ENCODE measurements around the gene MORN5. TPM values are rescaled to one million over a fixed set of nuclear protein-coding genes. Genes with fewer than 3 reads are reported as not detected.
A peak's percentile ranks its signal among the peaks of the same experiment; 100 is the strongest.

Gene MORN5
- polyA plus RNA-seq, 3 donors from 2014 or later, result not detected

- no peak overlapping the region for H3K4me3 Mint-ChIP-seq
Observed at GRCh38 chr9:122193651-122194050, 33.9 kb downstream of the MORN5 start.

GRCh38 chr9:122195875-122196274 lies 36.2 kb downstream of the MORN5 start:
- Mint-ChIP-seq H3K27ac (no peak overlapping the region), H3K4me3 (no peak overlapping the region), H3K4me1 (no peaks in the 10 kb centered on the region), H3K36me3 (no peaks in the 10 kb centered on the region), H3K9me3 (no peaks in the 10 kb centered on the region), H3K27me3 (ENCODE audit: low read depth in 3 of 3) (peaks cover 0 to 5% (median 2%) of the 10 kb centered on the region in 3 donors)
- DNase-seq, result no peak

More at GRCh38 chr9:122193651-122194050, 33.9 kb downstream of the MORN5 start:
- Mint-ChIP-seq H3K36me3 (no peaks in the 10 kb centered on the region), H3K27me3 (ENCODE audit: low read depth in 3 of 3) (peaks cover 0 to 5% (median 0%) of the 10 kb centered on the region in 3 donors), H3K27ac (no peak overlapping the region), H3K4me1 (no peaks in the 10 kb centered on the region), H3K9me3 (no peaks in the 10 kb centered on the region)
- DNase-seq, result no peak

GRCh38 chr9:122197426-122197825 lies 37.7 kb downstream of the MORN5 start:
- no peak overlapping the region for H3K4me3 Mint-ChIP-seq
- H3K27ac Mint-ChIP-seq, result no peak overlapping the region
- H3K9me3 Mint-ChIP-seq, result no peaks in the 10 kb centered on the region
- H3K36me3 Mint-ChIP-seq, result no peaks in the 10 kb centered on the region
- H3K27me3 Mint-ChIP-seq (ENCODE audit: low read depth in 3 of 3), result peaks cover 0 to 3% (median 2%) of the 10 kb centered on the region in 3 donors
- no peak for DNase-seq
- H3K4me1 Mint-ChIP-seq, result no peaks in the 10 kb centered on the region

DNA sequence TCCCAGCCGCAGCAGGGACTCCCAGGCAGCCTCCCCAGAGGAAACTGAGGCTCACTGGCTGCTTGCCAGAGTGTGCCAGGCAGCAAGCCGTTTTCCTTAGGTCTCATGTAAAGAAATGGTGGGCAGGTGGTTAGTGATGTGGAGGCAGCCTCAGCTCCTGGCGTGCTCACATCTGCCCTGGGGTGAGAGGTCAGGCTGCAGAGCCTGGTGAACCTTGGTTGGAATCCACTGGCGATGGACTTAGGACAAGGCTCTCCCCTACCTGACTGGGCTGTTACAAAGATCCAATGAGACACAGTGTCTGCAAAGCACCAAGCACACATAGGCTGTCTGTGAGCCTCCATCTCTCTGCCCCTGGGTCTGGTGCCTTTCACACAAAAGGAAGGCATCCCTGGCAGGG lies 38.2 kb downstream of the MORN5 start:
- no peak for DNase-seq
- Mint-ChIP-seq H3K36me3 (no peaks in the 10 kb centered on the region), H3K4me3 (no peak overlapping the region), H3K4me1 (no peaks in the 10 kb centered on the region), H3K9me3 (no peaks in the 10 kb centered on the region), H3K27me3 (ENCODE audit: low read depth in 3 of 3) (peaks cover 0 to 2% (median 2%) of the 10 kb centered on the region in 3 donors), H3K27ac (no peak overlapping the region)

DNA sequence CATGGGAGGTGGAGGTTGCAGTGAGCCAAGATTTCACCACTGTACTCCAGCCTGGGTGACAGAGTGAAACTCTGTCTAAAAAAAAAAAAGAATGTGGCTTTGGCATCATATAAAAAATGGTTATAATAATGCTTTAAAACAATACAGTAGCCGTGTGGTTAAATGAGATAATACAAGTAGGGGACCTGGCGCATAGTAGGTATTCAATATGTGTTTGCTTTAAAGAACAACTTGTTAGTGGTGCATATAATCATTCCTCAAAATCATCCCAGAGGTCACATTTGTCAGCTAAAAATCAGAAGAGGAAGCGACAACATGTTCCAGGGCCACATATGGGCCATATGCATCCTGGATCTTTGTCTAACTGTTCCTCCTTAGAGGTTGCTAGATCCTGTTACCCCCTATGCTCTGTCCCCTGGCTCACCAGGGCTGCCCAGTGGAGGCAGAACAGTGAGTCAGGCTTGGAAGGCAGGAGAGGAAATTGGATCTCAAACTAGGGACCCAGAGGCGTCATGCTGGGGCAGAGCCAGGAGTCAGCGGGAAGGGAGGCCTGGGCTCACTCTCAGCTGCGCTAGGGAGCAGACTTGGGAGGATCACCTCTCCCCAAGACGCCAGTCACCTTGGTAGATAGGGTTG lies 41.4 kb downstream of the MORN5 start:
- Mint-ChIP-seq H3K4me3 (no peak overlapping the region), H3K36me3 (no peaks in the 10 kb centered on the region), H3K27me3 (ENCODE audit: low read depth in 3 of 3) (peaks cover 0 to 3% (median 2%) of the 10 kb centered on the region in 3 donors), H3K4me1 (no peaks in the 10 kb centered on the region), H3K27ac (no peak overlapping the region), H3K9me3 (no peaks in the 10 kb centered on the region)
- DNase-seq, result no peak

GRCh38 chr9:122201641-122202040 lies 41.9 kb downstream of the MORN5 start:
- no peak overlapping the region for H3K27ac Mint-ChIP-seq
- H3K9me3 Mint-ChIP-seq, result no peaks in the 10 kb centered on the region
- H3K36me3 Mint-ChIP-seq, result no peaks in the 10 kb centered on the region
- no peak for DNase-seq
- no peak overlapping the region for H3K4me3 Mint-ChIP-seq
- peaks cover 0 to 3% (median 2%) of the 10 kb centered on the region in 3 donors for H3K27me3 Mint-ChIP-seq (ENCODE audit: low read depth in 3 of 3)
- H3K4me1 Mint-ChIP-seq, result no peaks in the 10 kb centered on the region

GRCh38 chr9:122202111-122202510 lies 42.4 kb downstream of the MORN5 start:
- Mint-ChIP-seq H3K36me3 (no peaks in the 10 kb centered on the region), H3K4me3 (no peak overlapping the region), H3K27ac (no peak overlapping the region), H3K27me3 (ENCODE audit: low read depth in 3 of 3) (peaks cover 0 to 3% (median 2%) of the 10 kb centered on the region in 3 donors), H3K4me1 (no peaks in the 10 kb centered on the region), H3K9me3 (no peaks in the 10 kb centered on the region)
- DNase-seq, result no peak

- no peak overlapping the region for H3K27ac Mint-ChIP-seq
- DNase-seq, result no peak
- peaks cover 0 to 7% (median 4%) of the 10 kb centered on the region in 3 donors for H3K27me3 Mint-ChIP-seq (ENCODE audit: low read depth in 3 of 3)
- H3K36me3 Mint-ChIP-seq, result no peaks in the 10 kb centered on the region
- H3K9me3 Mint-ChIP-seq, result no peaks in the 10 kb centered on the region
- H3K4me1 Mint-ChIP-seq, result no peaks in the 10 kb centered on the region
- H3K4me3 Mint-ChIP-seq, result no peak overlapping the region
Observed at GRCh38 chr9:122204055-122204454, 44.3 kb downstream of the MORN5 start.

DNA sequence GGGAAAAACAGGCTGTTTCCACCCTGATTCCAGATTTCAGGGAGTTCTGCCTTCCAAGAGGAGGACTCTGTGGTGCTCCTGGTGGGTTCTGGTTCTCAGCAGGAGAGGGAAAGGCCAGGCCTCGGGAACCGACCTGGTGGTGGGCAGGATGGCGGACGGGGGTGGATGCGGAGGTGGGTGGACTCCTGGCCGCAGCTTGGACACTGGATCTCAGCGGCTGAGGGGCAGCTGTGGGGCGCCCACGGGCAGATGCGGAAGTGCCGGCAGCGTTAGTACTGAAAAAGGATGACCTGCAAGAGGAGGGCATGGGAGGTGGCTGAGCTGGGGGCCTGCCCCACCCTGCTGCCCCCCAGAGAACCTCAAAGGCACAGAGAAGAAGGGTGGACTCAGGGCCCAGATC lies 44.8 kb downstream of the MORN5 start:
- no peak overlapping the region for H3K27ac Mint-ChIP-seq
- no peaks in the 10 kb centered on the region for H3K4me1 Mint-ChIP-seq
- no peaks in the 10 kb centered on the region for H3K9me3 Mint-ChIP-seq
- no peak for DNase-seq
- H3K36me3 Mint-ChIP-seq, result no peaks in the 10 kb centered on the region
- peaks cover 0 to 8% (median 4%) of the 10 kb centered on the region in 3 donors for H3K27me3 Mint-ChIP-seq (ENCODE audit: low read depth in 3 of 3)
- no peak overlapping the region for H3K4me3 Mint-ChIP-seq

DNA sequence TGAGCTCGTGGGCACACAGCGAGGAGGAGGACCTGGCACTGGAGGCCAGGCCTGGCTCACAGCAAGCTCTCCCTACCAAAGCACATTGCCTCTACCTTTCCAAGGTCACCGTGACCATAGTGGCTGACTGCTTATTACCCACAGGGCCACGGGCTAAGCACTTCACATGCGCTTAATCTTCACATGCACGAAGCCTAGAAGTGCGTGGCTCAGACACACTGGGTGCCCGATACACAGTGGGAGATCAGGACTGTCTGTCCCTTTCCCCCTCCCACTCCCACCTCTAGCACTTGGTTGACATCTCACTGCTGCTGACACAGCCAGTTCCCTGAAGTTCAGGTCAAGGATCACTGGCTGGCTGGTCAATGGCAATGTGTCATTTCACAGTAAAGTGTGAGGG lies 45.5 kb downstream of the MORN5 start:
- H3K4me1 Mint-ChIP-seq, result no peaks in the 10 kb centered on the region
- no peaks in the 10 kb centered on the region for H3K36me3 Mint-ChIP-seq
- no peak overlapping the region for H3K27ac Mint-ChIP-seq
- no peak for DNase-seq
- H3K27me3 Mint-ChIP-seq (ENCODE audit: low read depth in 3 of 3), result peaks cover 2 to 8% (median 4%) of the 10 kb centered on the region in 3 donors
- no peaks in the 10 kb centered on the region for H3K9me3 Mint-ChIP-seq
- H3K4me3 Mint-ChIP-seq, result no peak overlapping the region

DNA sequence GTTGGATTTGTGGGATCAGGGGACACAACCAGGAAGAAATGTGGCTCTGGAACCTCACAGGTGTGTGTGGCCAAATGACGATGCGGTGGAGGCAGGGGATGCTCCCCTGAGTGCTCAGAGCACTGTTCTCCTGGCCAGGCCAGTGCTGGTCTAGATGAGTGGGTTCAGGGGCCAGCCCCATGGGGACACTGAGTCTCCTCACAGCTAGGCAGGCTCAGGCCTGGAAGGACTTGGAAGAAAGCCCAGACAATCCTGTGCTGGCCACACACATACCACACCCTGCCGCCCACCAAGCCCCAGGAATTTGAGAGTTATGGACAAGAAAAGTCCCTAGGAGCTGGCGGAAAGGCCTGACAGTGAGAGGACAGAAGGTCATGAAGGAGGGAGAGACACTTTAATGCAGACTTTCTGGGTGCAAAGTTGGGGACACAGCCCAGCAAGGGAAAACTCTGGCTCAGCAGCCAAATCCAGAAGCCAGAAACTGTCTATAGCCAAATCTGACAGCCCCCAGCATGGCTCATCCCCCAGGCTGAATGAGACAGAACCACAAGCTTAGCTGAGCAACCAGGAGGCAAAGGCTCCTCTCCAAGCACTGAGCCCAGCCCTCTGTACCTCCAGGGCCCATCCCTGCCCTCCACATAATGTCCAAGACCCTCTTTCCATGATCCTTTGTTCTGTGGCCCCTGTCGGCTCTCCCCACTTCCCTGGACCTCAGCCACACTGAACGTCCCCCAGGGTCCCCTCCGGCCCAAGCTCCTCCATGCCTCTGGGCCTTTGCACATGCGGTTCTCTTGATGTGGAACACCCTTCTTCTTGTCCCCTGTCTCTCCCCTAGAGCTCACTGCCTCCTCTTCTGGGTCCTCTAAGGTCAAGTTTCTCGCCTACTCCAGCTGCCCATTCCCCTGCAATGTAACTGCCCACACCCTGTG lies 46.7 kb downstream of the MORN5 start:
- no peaks in the 10 kb centered on the region for H3K9me3 Mint-ChIP-seq
- H3K4me3 Mint-ChIP-seq, result no peak overlapping the region

DNA sequence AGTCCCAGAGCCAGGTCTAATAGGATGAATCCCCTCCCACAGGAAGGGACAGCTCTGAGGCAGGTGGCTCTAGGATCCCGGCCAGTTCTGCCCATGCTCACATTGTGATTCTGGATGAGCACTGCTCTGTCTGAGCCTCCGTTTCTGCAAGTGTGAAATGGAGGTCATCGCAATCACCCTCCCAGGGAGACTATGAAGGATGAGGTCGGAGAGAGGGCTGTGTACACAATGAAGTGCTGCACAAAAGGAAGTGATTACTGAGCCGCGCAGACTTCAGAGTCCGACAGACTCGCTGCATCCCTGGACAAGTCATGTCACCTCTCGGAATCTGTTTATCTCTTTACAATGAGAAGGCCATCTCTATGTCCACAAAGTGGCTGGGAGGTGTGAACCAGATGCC lies 47.4 kb downstream of the MORN5 start:
- H3K9me3 Mint-ChIP-seq, result no peaks in the 10 kb centered on the region
- H3K36me3 Mint-ChIP-seq, result no peaks in the 10 kb centered on the region
- no peaks in the 10 kb centered on the region for H3K4me1 Mint-ChIP-seq
- no peak for DNase-seq
- peaks cover 6 to 10% (median 8%) of the 10 kb centered on the region in 3 donors for H3K27me3 Mint-ChIP-seq (ENCODE audit: low read depth in 3 of 3)
- no peak overlapping the region for H3K4me3 Mint-ChIP-seq
- no peak overlapping the region for H3K27ac Mint-ChIP-seq

More for the DNA sequence above, 46.7 kb downstream of the MORN5 start:
- H3K27ac Mint-ChIP-seq, result no peak overlapping the region
- H3K27me3 Mint-ChIP-seq (ENCODE audit: low read depth in 3 of 3), result peaks cover 5 to 8% (median 8%) of the 10 kb centered on the region in 3 donors
- H3K36me3 Mint-ChIP-seq, result no peaks in the 10 kb centered on the region
- no peak for DNase-seq
- no peaks in the 10 kb centered on the region for H3K4me1 Mint-ChIP-seq

DNA sequence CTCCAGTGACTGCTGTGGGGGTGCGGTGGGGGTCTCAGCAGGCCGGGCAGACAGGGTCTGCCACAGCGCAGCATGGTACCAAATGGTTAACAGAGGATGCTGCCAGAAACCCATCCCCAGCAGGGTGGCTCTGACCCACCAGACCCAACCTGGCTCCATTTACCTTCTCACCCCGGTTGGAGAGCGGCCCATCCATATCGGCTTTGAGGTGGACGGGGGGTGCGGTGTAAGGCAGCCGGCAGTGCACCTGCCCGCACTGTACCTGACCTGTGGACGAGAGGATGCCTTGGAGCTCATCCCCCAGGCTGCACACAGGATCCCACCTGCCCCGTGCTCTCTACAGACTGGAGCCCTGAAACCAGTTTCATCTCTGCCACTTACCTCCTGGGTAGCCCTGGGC lies 49.7 kb downstream of the MORN5 start:
- no peak for DNase-seq
- H3K36me3 Mint-ChIP-seq, result no peaks in the 10 kb centered on the region
- peaks cover 7 to 8% of the 10 kb centered on the region in 2 donors for H3K4me1 Mint-ChIP-seq
- H3K27me3 Mint-ChIP-seq (ENCODE audit: low read depth in 3 of 3), result peaks cover 8 to 17% (median 13%) of the 10 kb centered on the region in 3 donors
- no peaks in the 10 kb centered on the region for H3K9me3 Mint-ChIP-seq
- H3K4me3 Mint-ChIP-seq, result no peak overlapping the region
- no peak overlapping the region for H3K27ac Mint-ChIP-seq

GRCh38 chr9:122212473-122213004 lies 52.8 kb downstream of the MORN5 start:
- Mint-ChIP-seq H3K4me1 (peaks cover 7 to 11% of the 10 kb centered on the region in 2 donors), H3K4me3 (peak overlapping the region; percentile 57 to 71 (median 64)), H3K36me3 (no peaks in the 10 kb centered on the region), H3K27ac (no peak overlapping the region), H3K27me3 (ENCODE audit: low read depth in 3 of 3) (peaks cover 11 to 34% (median 18%) of the 10 kb centered on the region in 3 donors), H3K9me3 (no peaks in the 10 kb centered on the region)
- no peak for DNase-seq
